H9 (cell line): ENCODE results near the gene NUDT9. TPM values are rescaled to one million over a fixed set of nuclear protein-coding genes. Genes with fewer than 3 reads are reported as not detected.

Source experiments
- DNase-seq: peaks from one replicate; pipeline ENCODE4 v3.0.0-alpha.2; 2017
- H2AFZ ChIP-seq: one replicate; pipeline ENCODE4 v1.6.1; 2013; ENCODE audit warnings: mild to moderate bottlenecking, low read length, control low read depth, moderate library complexity
- H2AK5ac ChIP-seq: 2 replicates; pipeline ENCODE4 v1.6.1; 2013; ENCODE audit warnings: low read length, control low read depth, mixed read lengths; ENCODE audit not compliant: insufficient read length
- H2BK120ac ChIP-seq: one replicate; pipeline ENCODE4 v1.6.1; 2013; ENCODE audit warnings: low read depth, mild to moderate bottlenecking, low read length, control low read depth, inconsistent platforms; ENCODE audit not compliant: poor library complexity, severe bottlenecking
- H2BK12ac ChIP-seq: 2 replicates; pipeline ENCODE4 v1.6.1; 2013; ENCODE audit warnings: low read length, control low read depth, mixed read lengths, low read depth; ENCODE audit not compliant: insufficient read length
- H2BK15ac ChIP-seq: 2 replicates; pipeline ENCODE4 v1.6.1; 2013; ENCODE audit warnings: low read depth, low read length, control low read depth
- H2BK20ac ChIP-seq: one replicate; pipeline ENCODE4 v1.6.1; 2013; ENCODE audit warnings: low read depth, mild to moderate bottlenecking, low read length, control low read depth, inconsistent platforms; ENCODE audit not compliant: poor library complexity, severe bottlenecking
- H2BK5ac ChIP-seq: 2 replicates; pipeline ENCODE4 v1.6.1; 2013; ENCODE audit warnings: low read length, control low read depth, mixed read lengths; ENCODE audit not compliant: insufficient read length
- H3K14ac ChIP-seq: 2 replicates; pipeline ENCODE4 v1.6.1; 2013; ENCODE audit warnings: low read length, control low read depth; ENCODE audit not compliant: insufficient read depth
- H3K18ac ChIP-seq: 2 replicates; pipeline ENCODE4 v1.6.1; 2013; ENCODE audit warnings: low read depth, mild to moderate bottlenecking, mixed read lengths, low read length, control low read depth; ENCODE audit not compliant: insufficient read length
- H3K23ac ChIP-seq: 2 replicates; pipeline ENCODE4 v1.6.1; 2013; ENCODE audit warnings: low read length, control low read depth, mixed read lengths, low read depth; ENCODE audit not compliant: insufficient read length
- H3K23me2 ChIP-seq: 2 replicates; pipeline ENCODE4 v1.6.1; 2013; ENCODE audit warnings: low read depth, mild to moderate bottlenecking, mixed read lengths, low read length, control low read depth; ENCODE audit not compliant: insufficient read length, poor library complexity, severe bottlenecking
- H3K27ac ChIP-seq: 2 replicates; pipeline ENCODE4 v1.5.1; 2013; ENCODE audit warnings: low read length, control low read depth, mixed read lengths, low read depth; ENCODE audit not compliant: insufficient read length
- H3K27me3 ChIP-seq: 2 replicates; pipeline ENCODE4 v1.6.1; 2013; ENCODE audit warnings: low read length, control low read depth, inconsistent platforms; ENCODE audit not compliant: insufficient read depth
- H3K4ac ChIP-seq: 2 replicates; pipeline ENCODE4 v1.6.1; 2013; ENCODE audit warnings: low read depth, mild to moderate bottlenecking, control low read depth, inconsistent platforms, low read length, moderate library complexity
- H3K4me1 ChIP-seq: 2 replicates; pipeline ENCODE4 v1.6.1; 2013; ENCODE audit warnings: low read length, control low read depth, inconsistent platforms; ENCODE audit not compliant: insufficient read depth
- H3K4me2 ChIP-seq: 2 replicates; pipeline ENCODE4 v1.6.1; 2013; ENCODE audit warnings: low read length, control low read depth, mixed read lengths; ENCODE audit not compliant: insufficient read length, insufficient read depth
- H3K56ac ChIP-seq: 2 replicates; pipeline ENCODE4 v1.6.1; 2013; ENCODE audit warnings: low read depth, mild to moderate bottlenecking, mixed read lengths, low read length, control low read depth; ENCODE audit not compliant: insufficient read length
- H3K79me1 ChIP-seq: 2 replicates; pipeline ENCODE4 v1.6.1; 2013; ENCODE audit warnings: low read depth, mild to moderate bottlenecking, moderate library complexity, low read length, control low read depth, inconsistent platforms; ENCODE audit not compliant: insufficient read depth, poor library complexity, severe bottlenecking
- H3K79me2 ChIP-seq: 2 replicates; pipeline ENCODE4 v1.6.1; 2013; ENCODE audit warnings: low read length, control low read depth, inconsistent platforms; ENCODE audit not compliant: insufficient read depth
- H3K9ac ChIP-seq: 2 replicates; pipeline ENCODE4 v1.6.1; 2013; ENCODE audit warnings: low read length, control low read depth, mixed read lengths; ENCODE audit not compliant: insufficient read length; ENCODE audit errors: extremely low read depth
- H3K9me3 ChIP-seq: one replicate; pipeline ENCODE4 v1.6.1; 2013; ENCODE audit warnings: low read depth, low read length, inconsistent platforms; ENCODE audit not compliant: control insufficient read depth
- H3T11ph ChIP-seq: one replicate; pipeline ENCODE4 v1.6.1; 2013; ENCODE audit warnings: mild to moderate bottlenecking, low read length, control low read depth, inconsistent platforms
- H4K20me1 ChIP-seq: one replicate; pipeline ENCODE4 v1.6.1; 2013; ENCODE audit not compliant: control insufficient read depth, insufficient read length, insufficient read depth
- H4K5ac ChIP-seq: 2 replicates; pipeline ENCODE4 v1.6.1; 2013; ENCODE audit warnings: low read depth, mild to moderate bottlenecking, mixed read lengths, low read length, control low read depth; ENCODE audit not compliant: insufficient read length
- H4K8ac ChIP-seq: replicated peaks from 2 replicates; pipeline ENCODE4 v1.6.1; 2013; ENCODE audit warnings: low read length, control low read depth, mixed read lengths, low read depth; ENCODE audit not compliant: insufficient read length
- H4K91ac ChIP-seq: 2 replicates; pipeline ENCODE4 v1.6.1; 2013; ENCODE audit warnings: low read depth, mild to moderate bottlenecking, moderate library complexity, mixed read lengths, low read length, control low read depth; ENCODE audit not compliant: insufficient read length
- H3K27ac Mint-ChIP-seq, 3 experiments: 2 replicates in 2 of 3; 3 replicates in 1 of 3; pipeline ENCODE4 v1.8.0; 2020 to 2021; ENCODE audit warnings: mixed read lengths in 3 of 3, mild to moderate bottlenecking in 1 of 3, moderate library complexity in 1 of 3
- H3K27me3 Mint-ChIP-seq: 2 replicates; pipeline ENCODE4 v1.8.0; 2021; ENCODE audit warnings: low read depth, mild to moderate bottlenecking, moderate library complexity, mixed read lengths
- H3K36me3 Mint-ChIP-seq, 3 experiments: 2 replicates in 2 of 3; 3 replicates in 1 of 3; pipeline ENCODE4 v1.8.0; 2020 to 2021; ENCODE audit warnings: low read depth in 3 of 3, mixed read lengths in 3 of 3; ENCODE audit not compliant: insufficient read depth in 1 of 3
- H3K4me1 Mint-ChIP-seq, 2 experiments: 2 replicates each; pipeline ENCODE4 v1.8.0; 2020; ENCODE audit warnings: mixed read lengths in 2 of 2
- H3K4me3 Mint-ChIP-seq, 2 experiments: 2 replicates in 1 of 2; 3 replicates in 1 of 2; pipeline ENCODE4 v1.8.0; 2020 to 2021; ENCODE audit warnings: mild to moderate bottlenecking in 2 of 2, mixed read lengths in 2 of 2, moderate library complexity in 1 of 2
- H3K9me3 Mint-ChIP-seq, 2 experiments: 2 replicates in 1 of 2; 3 replicates in 1 of 2; pipeline ENCODE4 v1.8.0; 2020; ENCODE audit warnings: mild to moderate bottlenecking in 2 of 2, mixed read lengths in 2 of 2, moderate library complexity in 1 of 2
- CTCF ChIP-seq: fragments of 200-600 bp; sonication (generic); conservative IDR thresholded peaks from 3 replicates; pipeline ENCODE4 v1.8.0; 2021; ENCODE audit warnings: antibody characterized with exemption, mild to moderate bottlenecking
- WGBS: extraction: QIAGEN DNeasy Blood & Tissue Kit; methylation state at CpG from one replicate; pipeline ENCODE4 v1.1.7; 2013; ENCODE audit warnings: missing lambda C conversion rate, low lambda C conversion rate, mixed read lengths; ENCODE audit not compliant: insufficient read length; ENCODE audit errors: extremely low coverage; 5-methylcytosine and 5-hydroxymethylcytosine counted together
- total RNA-seq: library from RNA; stranded (reverse); gene quantifications from 2 replicates; pipeline ENCODE4 v1.2.1, GENCODE V29; 2021

Gene NUDT9
- total RNA-seq, 1 experiment from 2014 or later: 28.5 TPM

- no peaks in the 10 kb centered on the region for H3K36me3 Mint-ChIP-seq
- H3K79me1 ChIP-seq: peaks cover 5% of the 10 kb centered on the region
- H2BK12ac ChIP-seq: no peak overlapping the region
- H3K4me3 Mint-ChIP-seq: no peak overlapping the region
- H3K4me1 ChIP-seq: no peaks in the 10 kb centered on the region
- H3K27me3 ChIP-seq: no peaks in the 10 kb centered on the region
- H2BK5ac ChIP-seq: no peak overlapping the region
- H3K23me2 ChIP-seq: no peaks in the 10 kb centered on the region
- H3K27ac Mint-ChIP-seq: no peak overlapping the region; a peak in 1 of 7 replicates
- H2AK5ac ChIP-seq: no peak overlapping the region
- peaks cover 19 to 25% of the 10 kb centered on the region in 2 experiments for H3K4me1 Mint-ChIP-seq
- H4K20me1 ChIP-seq: no peaks in the 10 kb centered on the region
- no peak overlapping the region for H3K9ac ChIP-seq
- H3K79me2 ChIP-seq: peaks cover 4% of the 10 kb centered on the region; the same call in 1 of the 2 replicates
- H3K27me3 Mint-ChIP-seq: no peaks in the 10 kb centered on the region
- no CpG with 5 or more reads among the region's 2 CpGs for WGBS
- no peak overlapping the region for H3K4ac ChIP-seq
- no peak overlapping the region for H4K5ac ChIP-seq
- no peak overlapping the region for H2BK120ac ChIP-seq
- no peak overlapping the region for H3K56ac ChIP-seq
- no peak overlapping the region for H3K18ac ChIP-seq
- no peaks in the 10 kb centered on the region for H3K9me3 Mint-ChIP-seq
- no peak for DNase-seq
- no peak overlapping the region for H2BK15ac ChIP-seq
- no peak overlapping the region for H3K14ac ChIP-seq
- H4K91ac ChIP-seq: no peak overlapping the region
- no peaks in the 10 kb centered on the region for H3K9me3 ChIP-seq
- no peak overlapping the region for H3K23ac ChIP-seq
- no peak overlapping the region for H4K8ac ChIP-seq
- no peak overlapping the region for H2BK20ac ChIP-seq
- H3T11ph ChIP-seq: no peak overlapping the region
- H2AFZ ChIP-seq: no peak overlapping the region
- no peak overlapping the region for H3K4me2 ChIP-seq
- TF ChIP-seq CTCF: no peak
- no peak overlapping the region for H3K27ac ChIP-seq
These were observed 7.7 kb downstream of the NUDT9 start for GRCh38 chr4:87430038-87430437.
